H9 (cell line): Measurements from ENCODE around the gene RBMS2. TPM values are rescaled to one million over a fixed set of nuclear protein-coding genes. Genes with fewer than 3 reads are reported as not detected.
A peak's percentile ranks its signal among the peaks of the same experiment; 100 is the strongest.

Source experiments
- DNase-seq: peaks from one replicate; pipeline ENCODE4 v3.0.0-alpha.2; 2017
- H2AFZ ChIP-seq: one replicate; pipeline ENCODE4 v1.6.1; 2013; ENCODE audit warnings: mild to moderate bottlenecking, low read length, control low read depth, moderate library complexity
- H2AK5ac ChIP-seq: 2 replicates; pipeline ENCODE4 v1.6.1; 2013; ENCODE audit warnings: low read length, control low read depth, mixed read lengths; ENCODE audit not compliant: insufficient read length
- H2BK120ac ChIP-seq: one replicate; pipeline ENCODE4 v1.6.1; 2013; ENCODE audit warnings: low read depth, mild to moderate bottlenecking, low read length, control low read depth, inconsistent platforms; ENCODE audit not compliant: poor library complexity, severe bottlenecking
- H2BK12ac ChIP-seq: 2 replicates; pipeline ENCODE4 v1.6.1; 2013; ENCODE audit warnings: low read length, control low read depth, mixed read lengths, low read depth; ENCODE audit not compliant: insufficient read length
- H2BK15ac ChIP-seq: 2 replicates; pipeline ENCODE4 v1.6.1; 2013; ENCODE audit warnings: low read depth, low read length, control low read depth
- H2BK20ac ChIP-seq: one replicate; pipeline ENCODE4 v1.6.1; 2013; ENCODE audit warnings: low read depth, mild to moderate bottlenecking, low read length, control low read depth, inconsistent platforms; ENCODE audit not compliant: poor library complexity, severe bottlenecking
- H2BK5ac ChIP-seq: 2 replicates; pipeline ENCODE4 v1.6.1; 2013; ENCODE audit warnings: low read length, control low read depth, mixed read lengths; ENCODE audit not compliant: insufficient read length
- H3K14ac ChIP-seq: 2 replicates; pipeline ENCODE4 v1.6.1; 2013; ENCODE audit warnings: low read length, control low read depth; ENCODE audit not compliant: insufficient read depth
- H3K18ac ChIP-seq: 2 replicates; pipeline ENCODE4 v1.6.1; 2013; ENCODE audit warnings: low read depth, mild to moderate bottlenecking, mixed read lengths, low read length, control low read depth; ENCODE audit not compliant: insufficient read length
- H3K23ac ChIP-seq: 2 replicates; pipeline ENCODE4 v1.6.1; 2013; ENCODE audit warnings: low read length, control low read depth, mixed read lengths, low read depth; ENCODE audit not compliant: insufficient read length
- H3K23me2 ChIP-seq: 2 replicates; pipeline ENCODE4 v1.6.1; 2013; ENCODE audit warnings: low read depth, mild to moderate bottlenecking, mixed read lengths, low read length, control low read depth; ENCODE audit not compliant: insufficient read length, poor library complexity, severe bottlenecking
- H3K27ac ChIP-seq: 2 replicates; pipeline ENCODE4 v1.5.1; 2013; ENCODE audit warnings: low read length, control low read depth, mixed read lengths, low read depth; ENCODE audit not compliant: insufficient read length
- H3K27me3 ChIP-seq: 2 replicates; pipeline ENCODE4 v1.6.1; 2013; ENCODE audit warnings: low read length, control low read depth, inconsistent platforms; ENCODE audit not compliant: insufficient read depth
- H3K4ac ChIP-seq: 2 replicates; pipeline ENCODE4 v1.6.1; 2013; ENCODE audit warnings: low read depth, mild to moderate bottlenecking, control low read depth, inconsistent platforms, low read length, moderate library complexity
- H3K4me1 ChIP-seq: 2 replicates; pipeline ENCODE4 v1.6.1; 2013; ENCODE audit warnings: low read length, control low read depth, inconsistent platforms; ENCODE audit not compliant: insufficient read depth
- H3K4me2 ChIP-seq: 2 replicates; pipeline ENCODE4 v1.6.1; 2013; ENCODE audit warnings: low read length, control low read depth, mixed read lengths; ENCODE audit not compliant: insufficient read length, insufficient read depth
- H3K56ac ChIP-seq: 2 replicates; pipeline ENCODE4 v1.6.1; 2013; ENCODE audit warnings: low read depth, mild to moderate bottlenecking, mixed read lengths, low read length, control low read depth; ENCODE audit not compliant: insufficient read length
- H3K79me1 ChIP-seq: 2 replicates; pipeline ENCODE4 v1.6.1; 2013; ENCODE audit warnings: low read depth, mild to moderate bottlenecking, moderate library complexity, low read length, control low read depth, inconsistent platforms; ENCODE audit not compliant: insufficient read depth, poor library complexity, severe bottlenecking
- H3K79me2 ChIP-seq: 2 replicates; pipeline ENCODE4 v1.6.1; 2013; ENCODE audit warnings: low read length, control low read depth, inconsistent platforms; ENCODE audit not compliant: insufficient read depth
- H3K9ac ChIP-seq: 2 replicates; pipeline ENCODE4 v1.6.1; 2013; ENCODE audit warnings: low read length, control low read depth, mixed read lengths; ENCODE audit not compliant: insufficient read length; ENCODE audit errors: extremely low read depth
- H3K9me3 ChIP-seq: one replicate; pipeline ENCODE4 v1.6.1; 2013; ENCODE audit warnings: low read depth, low read length, inconsistent platforms; ENCODE audit not compliant: control insufficient read depth
- H3T11ph ChIP-seq: one replicate; pipeline ENCODE4 v1.6.1; 2013; ENCODE audit warnings: mild to moderate bottlenecking, low read length, control low read depth, inconsistent platforms
- H4K20me1 ChIP-seq: one replicate; pipeline ENCODE4 v1.6.1; 2013; ENCODE audit not compliant: control insufficient read depth, insufficient read length, insufficient read depth
- H4K5ac ChIP-seq: 2 replicates; pipeline ENCODE4 v1.6.1; 2013; ENCODE audit warnings: low read depth, mild to moderate bottlenecking, mixed read lengths, low read length, control low read depth; ENCODE audit not compliant: insufficient read length
- H4K8ac ChIP-seq: replicated peaks from 2 replicates; pipeline ENCODE4 v1.6.1; 2013; ENCODE audit warnings: low read length, control low read depth, mixed read lengths, low read depth; ENCODE audit not compliant: insufficient read length
- H4K91ac ChIP-seq: 2 replicates; pipeline ENCODE4 v1.6.1; 2013; ENCODE audit warnings: low read depth, mild to moderate bottlenecking, moderate library complexity, mixed read lengths, low read length, control low read depth; ENCODE audit not compliant: insufficient read length
- H3K27ac Mint-ChIP-seq, 3 experiments: 2 replicates in 2 of 3; 3 replicates in 1 of 3; pipeline ENCODE4 v1.8.0; 2020 to 2021; ENCODE audit warnings: mixed read lengths in 3 of 3, mild to moderate bottlenecking in 1 of 3, moderate library complexity in 1 of 3
- H3K27me3 Mint-ChIP-seq: 2 replicates; pipeline ENCODE4 v1.8.0; 2021; ENCODE audit warnings: low read depth, mild to moderate bottlenecking, moderate library complexity, mixed read lengths
- H3K36me3 Mint-ChIP-seq, 3 experiments: 2 replicates in 2 of 3; 3 replicates in 1 of 3; pipeline ENCODE4 v1.8.0; 2020 to 2021; ENCODE audit warnings: low read depth in 3 of 3, mixed read lengths in 3 of 3; ENCODE audit not compliant: insufficient read depth in 1 of 3
- H3K4me1 Mint-ChIP-seq, 2 experiments: 2 replicates each; pipeline ENCODE4 v1.8.0; 2020; ENCODE audit warnings: mixed read lengths in 2 of 2
- H3K4me3 Mint-ChIP-seq, 2 experiments: 2 replicates in 1 of 2; 3 replicates in 1 of 2; pipeline ENCODE4 v1.8.0; 2020 to 2021; ENCODE audit warnings: mild to moderate bottlenecking in 2 of 2, mixed read lengths in 2 of 2, moderate library complexity in 1 of 2
- H3K9me3 Mint-ChIP-seq, 2 experiments: 2 replicates in 1 of 2; 3 replicates in 1 of 2; pipeline ENCODE4 v1.8.0; 2020; ENCODE audit warnings: mild to moderate bottlenecking in 2 of 2, mixed read lengths in 2 of 2, moderate library complexity in 1 of 2
- WGBS: extraction: QIAGEN DNeasy Blood & Tissue Kit; methylation state at CpG from one replicate; pipeline ENCODE4 v1.1.7; 2013; ENCODE audit warnings: missing lambda C conversion rate, low lambda C conversion rate, mixed read lengths; ENCODE audit not compliant: insufficient read length; ENCODE audit errors: extremely low coverage; 5-methylcytosine and 5-hydroxymethylcytosine counted together
- total RNA-seq: library from RNA; stranded (reverse); gene quantifications from 2 replicates; pipeline ENCODE4 v1.2.1, GENCODE V29; 2021
- TF ChIP-seq, protein P1 (sequence below): fragments of 200-600 bp; sonication (generic); conservative IDR thresholded peaks from 3 replicates; pipeline ENCODE4 v1.8.0; 2021; ENCODE audit warnings: antibody characterized with exemption, mild to moderate bottlenecking

Gene RBMS2
- total RNA-seq, 1 experiment from 2014 or later = 9.5 TPM

- H3K27ac Mint-ChIP-seq = no peak overlapping the region
- H4K20me1 ChIP-seq = no peaks in the 10 kb centered on the region
- peak overlapping the region; percentile 75 to 95 for H3K4me3 Mint-ChIP-seq
- DNase-seq = no peak
- H3K9me3 ChIP-seq = no peaks in the 10 kb centered on the region
- H3K4ac ChIP-seq = no peak overlapping the region
- no peak overlapping the region for H4K8ac ChIP-seq
- no peak overlapping the region for H2BK15ac ChIP-seq
- H3K27ac ChIP-seq = no peak overlapping the region
- H3K79me2 ChIP-seq = no peaks in the 10 kb centered on the region
- peaks cover 11% of the 10 kb centered on the region for H3K23me2 ChIP-seq
- peaks cover 52% of the 10 kb centered on the region for H3K27me3 Mint-ChIP-seq
- H2BK12ac ChIP-seq = no peak overlapping the region
- H3K56ac ChIP-seq = no peak overlapping the region
- peak overlapping the region; percentile 85 for H3K4me2 ChIP-seq
- no peak overlapping the region for H4K5ac ChIP-seq
- no peak overlapping the region for H2BK20ac ChIP-seq
- H2BK5ac ChIP-seq = no peak overlapping the region
- H3K36me3 Mint-ChIP-seq = peaks cover 0 to 6% (median 0%) of the 10 kb centered on the region in 3 experiments; a peak in 2 of 7 replicates
- no peaks in the 10 kb centered on the region for H3K79me1 ChIP-seq
- TF ChIP-seq, protein P1, sequence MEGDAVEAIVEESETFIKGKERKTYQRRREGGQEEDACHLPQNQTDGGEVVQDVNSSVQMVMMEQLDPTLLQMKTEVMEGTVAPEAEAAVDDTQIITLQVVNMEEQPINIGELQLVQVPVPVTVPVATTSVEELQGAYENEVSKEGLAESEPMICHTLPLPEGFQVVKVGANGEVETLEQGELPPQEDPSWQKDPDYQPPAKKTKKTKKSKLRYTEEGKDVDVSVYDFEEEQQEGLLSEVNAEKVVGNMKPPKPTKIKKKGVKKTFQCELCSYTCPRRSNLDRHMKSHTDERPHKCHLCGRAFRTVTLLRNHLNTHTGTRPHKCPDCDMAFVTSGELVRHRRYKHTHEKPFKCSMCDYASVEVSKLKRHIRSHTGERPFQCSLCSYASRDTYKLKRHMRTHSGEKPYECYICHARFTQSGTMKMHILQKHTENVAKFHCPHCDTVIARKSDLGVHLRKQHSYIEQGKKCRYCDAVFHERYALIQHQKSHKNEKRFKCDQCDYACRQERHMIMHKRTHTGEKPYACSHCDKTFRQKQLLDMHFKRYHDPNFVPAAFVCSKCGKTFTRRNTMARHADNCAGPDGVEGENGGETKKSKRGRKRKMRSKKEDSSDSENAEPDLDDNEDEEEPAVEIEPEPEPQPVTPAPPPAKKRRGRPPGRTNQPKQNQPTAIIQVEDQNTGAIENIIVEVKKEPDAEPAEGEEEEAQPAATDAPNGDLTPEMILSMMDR = no peak
- no peak overlapping the region for H3T11ph ChIP-seq
- no peak overlapping the region for H2AK5ac ChIP-seq
- no peak overlapping the region for H4K91ac ChIP-seq
- H2AFZ ChIP-seq = no peak overlapping the region
- no peak overlapping the region for H3K23ac ChIP-seq
- H3K9me3 Mint-ChIP-seq = peaks cover 13% of the 10 kb centered on the region in 2 experiments; a peak in 4 of 5 replicates
- H2BK120ac ChIP-seq = no peak overlapping the region
- H3K4me1 ChIP-seq = no peaks in the 10 kb centered on the region
- H3K14ac ChIP-seq = no peak overlapping the region
- peaks cover 11 to 13% of the 10 kb centered on the region in 2 experiments for H3K4me1 Mint-ChIP-seq
- no peak overlapping the region for H3K9ac ChIP-seq
- no CpG with 5 or more reads among the region's 12 CpGs for whole genome bisulfite sequencing
- H3K27me3 ChIP-seq = peaks cover 22% of the 10 kb centered on the region; the same call in 1 of the 2 replicates
- H3K18ac ChIP-seq = no peak overlapping the region
These were observed 34.9 kb upstream of the RBMS2 start for GRCh38 chr12:56486694-56487093.
